ENCODE data around the gene EEFSEC.
A peak's percentile ranks its signal among the peaks of the same experiment; 100 is the strongest.

The EEFSEC gene

GRCh38 chr3:128143496-128143895 is 9.8 kb upstream of the EEFSEC start:
- no peak for TF ChIP-seq CTCF (IDR thresholded peaks at IDR 0.05; ENCODE audit: low read depth, low read length)
- H3K4me3 ChIP-seq (ENCODE audit: low read depth, low read length): no peak overlapping the region

GRCh38 chr3:128144512-128145187 is 8.6 kb upstream of the EEFSEC start:
- H3K4me3 ChIP-seq (ENCODE audit: low read depth, low read length): no peak overlapping the region
- no peak for TF ChIP-seq CTCF (IDR thresholded peaks at IDR 0.05; ENCODE audit: low read depth, low read length)

GRCh38 chr3:128145279-128145678 is 8.0 kb upstream of the EEFSEC start:
- no peak overlapping the region for H3K4me3 ChIP-seq (ENCODE audit: low read depth, low read length)
- no peak for TF ChIP-seq CTCF (IDR thresholded peaks at IDR 0.05; ENCODE audit: low read depth, low read length)

GRCh38 chr3:128146201-128146600 is 7.1 kb upstream of the EEFSEC start:
- no peak for TF ChIP-seq CTCF (IDR thresholded peaks at IDR 0.05; ENCODE audit: low read depth, low read length)
- H3K4me3 ChIP-seq (ENCODE audit: low read depth, low read length): no peak overlapping the region

- no peak overlapping the region for H3K4me3 ChIP-seq (ENCODE audit: low read depth, low read length)
- TF ChIP-seq CTCF (IDR thresholded peaks at IDR 0.05; ENCODE audit: low read depth, low read length): no peak
Measured at GRCh38 chr3:128149650-128150049, 3.6 kb upstream of the EEFSEC start.

- TF ChIP-seq CTCF (IDR thresholded peaks at IDR 0.05; ENCODE audit: low read depth, low read length): no peak
- H3K4me3 ChIP-seq (ENCODE audit: low read depth, low read length): no peak overlapping the region
Measured at GRCh38 chr3:128151758-128152274, 1.5 kb upstream of the EEFSEC start.

GRCh38 chr3:128152419-128153155 is 694 bp upstream of the EEFSEC start:
- TF ChIP-seq CTCF (IDR thresholded peaks at IDR 0.05; ENCODE audit: low read depth, low read length): no peak
- H3K4me3 ChIP-seq (ENCODE audit: low read depth, low read length): peak overlapping the region; percentile 79

GRCh38 chr3:128154354-128154753 is 1.1 kb downstream of the EEFSEC start:
- peak overlapping the region; percentile 79 for H3K4me3 ChIP-seq (ENCODE audit: low read depth, low read length)

Measured in WI38 (cell line).